DMS53 treated with DMSO at 0.1 percent for 48 hours (cell line): Measurements from ENCODE around the gene TBL1X.

Source experiments
- DNase-seq: peaks from one replicate; lab custom pipeline; 2025; ENCODE audit not compliant: unreplicated experiment; lab: John Stamatoyannopoulos, UW

TBL1X gene

DNA sequence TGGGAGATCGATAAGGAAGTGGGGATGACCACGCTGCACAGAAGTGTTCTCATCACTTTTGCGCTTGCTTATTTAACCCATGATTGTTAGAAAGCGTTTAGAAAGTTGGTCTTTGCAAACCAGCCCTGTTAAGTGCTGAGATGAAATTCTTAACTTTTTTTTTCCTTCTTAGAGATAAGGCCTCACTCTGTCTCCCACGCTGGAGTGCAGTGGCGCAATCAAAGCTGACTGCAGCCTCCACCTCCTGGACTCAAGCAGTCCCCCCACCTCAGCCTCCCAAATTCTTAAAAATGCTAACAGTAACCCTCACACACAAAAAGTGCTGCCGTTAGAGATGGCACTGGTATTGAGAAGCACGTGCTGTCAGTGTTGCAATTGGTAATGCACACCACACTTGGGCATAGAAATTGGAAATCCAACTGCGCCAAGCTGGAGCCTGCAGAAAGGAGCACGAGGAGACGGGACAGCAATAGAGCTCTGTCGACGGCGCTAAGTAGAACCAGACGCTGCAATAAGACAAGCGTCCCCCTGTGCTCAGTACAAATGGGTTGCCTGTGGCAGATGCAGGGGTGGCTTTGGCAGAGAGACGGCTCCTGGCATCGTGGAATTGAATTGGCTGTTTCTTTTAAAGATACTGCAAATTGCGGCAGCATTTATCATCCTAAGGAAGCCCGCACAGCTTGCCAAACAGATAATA is 113.4 kb downstream of the TBL1X start:
- DNase-seq = no peak

DNA sequence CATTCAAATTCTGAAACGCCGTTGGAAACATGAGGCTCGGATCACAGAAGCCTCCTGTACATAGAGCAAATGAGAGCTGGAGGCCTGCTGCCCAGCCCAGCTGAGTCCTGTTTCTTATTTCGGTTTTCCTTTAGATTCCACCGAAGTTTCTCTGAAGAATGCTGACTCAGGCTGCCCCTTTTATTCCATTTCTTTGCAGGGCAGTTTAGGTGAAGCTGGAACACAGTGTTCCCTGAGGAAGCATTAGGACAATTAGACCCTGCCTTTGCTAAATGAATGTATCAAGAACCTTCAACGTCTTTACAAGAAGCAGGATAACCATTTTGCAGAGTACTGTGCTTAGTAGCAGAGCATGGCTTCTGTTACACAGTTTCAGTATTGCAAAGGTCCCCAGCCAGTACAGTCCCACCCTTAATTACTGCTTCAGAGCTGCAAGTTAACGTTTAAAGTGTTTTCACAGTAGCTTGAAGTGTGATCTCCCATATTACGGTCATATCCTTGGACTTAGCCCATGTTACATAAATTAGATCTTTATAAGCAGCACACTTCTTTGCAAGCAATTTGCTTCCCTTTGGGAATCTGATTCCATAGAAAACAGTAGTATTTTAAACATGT is 117.0 kb downstream of the TBL1X start:
- no peak for DNase-seq

DNA sequence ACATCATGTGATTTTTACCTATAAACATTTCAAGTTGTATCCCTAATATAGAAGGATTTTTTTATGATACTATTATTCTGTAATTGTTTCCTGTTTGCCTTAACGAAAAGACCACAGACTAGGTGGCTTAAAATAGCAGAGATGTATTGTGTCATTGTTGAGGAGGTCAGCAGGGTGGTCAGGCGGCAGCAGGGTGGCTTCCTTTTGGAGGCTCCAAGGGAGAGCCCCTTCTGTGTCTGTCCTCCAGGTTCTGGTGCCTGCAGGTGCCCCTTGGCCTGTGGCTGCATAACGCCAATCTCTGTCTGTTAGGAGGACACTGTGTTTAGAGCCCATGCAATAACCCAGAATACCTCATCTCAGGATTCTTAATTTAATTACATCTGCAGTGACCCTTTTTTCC is 118.1 kb downstream of the TBL1X start:
- no peak for DNase-seq

DNA sequence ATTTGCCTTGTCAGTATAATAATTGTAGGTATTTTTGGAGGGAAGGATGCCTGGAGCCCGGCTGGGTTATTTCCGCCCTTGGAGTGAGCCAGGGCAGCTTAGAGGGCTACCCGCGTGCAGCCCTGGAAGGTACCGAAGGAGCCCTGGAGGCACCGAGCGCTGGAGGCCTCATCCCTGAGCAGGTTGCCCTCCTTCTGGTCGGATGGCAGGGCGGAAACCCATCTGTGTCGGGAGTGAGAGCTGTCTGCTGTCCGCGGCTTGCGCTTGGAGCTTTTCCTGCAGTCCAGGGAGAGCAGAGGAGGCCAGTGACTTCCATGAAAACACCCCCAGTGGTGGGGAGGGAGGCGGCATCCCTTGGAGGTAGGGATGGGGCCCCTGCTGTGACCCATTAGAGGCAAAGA is 122.1 kb downstream of the TBL1X start:
- no peak for DNase-seq

DNA sequence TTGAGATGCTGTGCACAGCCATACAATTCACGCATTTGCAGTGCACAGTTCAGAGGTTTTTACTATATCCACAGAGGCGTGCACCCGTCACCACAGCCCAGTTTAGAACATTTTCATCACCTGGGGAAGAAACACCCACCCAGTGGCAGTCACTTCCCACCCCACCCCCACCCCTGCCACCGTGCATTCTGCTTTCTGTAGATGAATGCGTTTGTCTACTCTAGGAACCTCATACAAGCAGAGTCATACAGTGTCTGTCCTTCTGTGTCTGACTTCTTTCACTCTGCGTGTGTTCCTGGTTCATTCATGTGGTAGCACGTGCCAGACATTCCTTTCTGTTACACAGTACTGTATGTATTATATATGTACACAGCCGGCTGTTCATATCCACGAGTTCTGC is 122.8 kb downstream of the TBL1X start:
- no peak for DNase-seq

DNA sequence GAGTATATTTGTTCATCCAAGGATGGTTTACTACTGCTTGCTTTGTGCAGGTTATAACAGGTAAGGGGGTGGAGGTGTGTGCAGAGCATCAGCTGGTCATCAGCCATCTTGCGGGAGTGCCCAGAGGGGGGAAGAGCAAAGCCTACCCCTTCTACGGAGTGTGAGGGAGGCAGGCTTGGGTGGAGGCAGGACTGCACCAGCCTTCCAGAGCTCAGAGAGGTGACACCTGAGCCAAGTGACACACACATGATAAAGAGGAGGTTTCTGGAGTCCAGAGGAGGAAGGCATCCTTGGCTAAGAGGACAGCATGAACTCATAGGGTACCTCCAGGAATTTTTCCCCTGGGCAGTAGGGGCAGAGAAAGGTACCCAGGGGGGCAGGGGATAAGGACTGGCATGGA is 126.6 kb downstream of the TBL1X start:
- DNase-seq = no peak

DNA sequence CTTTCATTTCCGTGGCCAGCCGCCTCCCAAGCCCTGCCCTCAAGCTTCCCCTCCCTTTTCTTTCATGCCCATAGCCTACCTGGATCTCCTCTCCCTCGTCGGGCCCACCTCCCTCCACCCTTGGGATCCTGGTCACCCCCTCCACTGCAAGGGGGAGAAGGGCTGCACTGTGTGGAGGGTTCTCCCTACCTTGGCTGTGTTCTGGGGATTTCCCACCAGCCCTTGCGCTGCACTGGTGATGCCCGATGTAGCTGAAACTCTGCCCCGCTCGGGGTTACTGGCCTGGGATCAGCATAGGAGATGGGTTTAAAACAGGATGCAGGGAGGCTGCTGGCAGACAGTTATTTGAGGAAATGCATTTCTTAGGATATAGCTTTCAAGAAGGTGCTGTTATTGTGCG is 128.9 kb downstream of the TBL1X start:
- no peak for DNase-seq

DNA sequence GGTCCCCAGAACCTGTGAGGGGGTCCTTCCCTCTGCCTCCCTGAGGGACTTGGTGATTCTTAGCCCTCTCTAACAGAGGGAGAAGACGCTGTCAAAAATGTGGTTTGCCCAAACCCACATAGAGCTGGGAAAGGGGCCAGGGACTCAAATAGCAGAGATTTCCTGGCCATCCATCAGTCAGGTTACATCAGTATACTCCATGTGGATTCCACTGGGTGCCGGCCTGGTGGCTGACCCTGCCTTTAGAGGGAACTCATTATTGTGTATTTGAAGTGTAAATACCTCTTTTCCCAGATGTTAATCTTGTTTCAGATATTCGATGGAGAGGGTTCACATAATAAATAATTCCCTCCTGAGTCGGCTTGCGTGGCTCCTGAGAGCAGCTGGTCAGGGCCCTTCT is 130.3 kb downstream of the TBL1X start:
- no peak for DNase-seq

DNA sequence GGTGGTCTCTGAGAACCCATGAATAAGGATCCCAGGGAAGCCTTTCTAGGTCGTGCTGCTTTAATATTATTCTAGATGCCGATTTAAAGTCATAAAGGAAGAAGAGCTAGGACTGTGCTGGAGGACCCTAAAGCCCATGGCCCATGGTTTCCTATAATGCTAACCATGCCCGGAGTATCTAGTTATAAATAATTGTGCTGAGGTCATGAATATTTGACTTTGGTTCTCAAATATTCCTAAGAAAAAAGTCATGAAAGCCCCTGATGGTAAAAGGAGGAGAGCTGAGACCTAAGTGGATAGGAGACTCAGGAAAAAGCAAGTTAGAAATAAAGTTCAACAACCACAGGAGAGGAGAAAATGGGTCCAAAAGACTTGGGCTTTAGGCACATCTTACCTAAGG is 132.0 kb downstream of the TBL1X start:
- no peak for DNase-seq

DNA sequence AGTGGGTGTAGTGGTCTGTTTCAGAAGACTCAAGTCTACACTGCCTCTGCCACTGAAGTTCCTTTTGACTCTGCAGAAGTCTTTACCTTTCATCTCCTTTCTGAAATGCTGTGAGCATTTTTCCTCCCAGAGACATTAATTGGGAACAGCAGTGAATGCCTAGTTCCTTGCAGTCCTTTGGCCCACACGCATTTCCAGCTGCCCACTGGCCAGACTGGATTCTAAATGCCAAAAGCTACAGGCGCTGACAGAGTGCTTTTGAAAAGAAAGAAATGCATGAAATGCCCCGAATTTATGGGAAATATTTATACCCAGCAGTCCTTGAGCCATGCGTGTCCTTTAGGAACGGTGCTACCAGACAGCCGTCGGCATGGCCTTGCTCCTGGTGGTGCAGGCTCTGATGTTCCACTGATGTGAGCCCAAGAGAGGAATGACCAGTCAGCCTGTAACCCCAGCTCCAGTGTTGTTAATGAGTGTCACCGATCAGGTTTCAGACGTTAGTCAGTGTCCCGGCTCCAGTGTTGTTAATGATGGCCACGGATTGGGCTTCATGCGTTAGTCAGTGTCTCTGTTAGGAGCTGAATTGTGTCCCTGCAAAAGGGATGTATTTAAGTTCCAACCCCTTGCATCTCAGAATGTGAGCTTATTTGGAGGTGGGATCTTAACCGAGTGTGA is 132.6 kb downstream of the TBL1X start:
- DNase-seq = no peak

DNA sequence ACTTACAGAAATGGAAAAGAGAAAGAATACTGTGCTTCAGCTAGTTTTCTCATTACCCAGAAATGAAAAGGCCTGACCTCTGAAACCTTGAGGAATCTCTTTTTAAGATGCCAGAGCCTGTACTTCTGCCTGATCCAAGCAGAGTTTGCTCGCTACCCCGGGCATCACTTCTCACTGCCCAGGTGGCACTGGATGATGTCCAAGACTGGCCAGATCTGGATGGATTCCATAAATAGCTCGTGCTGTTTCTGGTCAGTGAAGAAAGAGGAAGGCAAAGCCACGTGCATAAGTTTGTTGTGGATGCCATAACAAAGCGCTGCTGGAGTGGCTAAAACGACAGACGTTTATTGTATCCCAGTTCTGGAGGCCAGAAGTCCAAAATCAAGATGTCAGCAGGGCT is 133.5 kb downstream of the TBL1X start:
- DNase-seq = no peak

DNA sequence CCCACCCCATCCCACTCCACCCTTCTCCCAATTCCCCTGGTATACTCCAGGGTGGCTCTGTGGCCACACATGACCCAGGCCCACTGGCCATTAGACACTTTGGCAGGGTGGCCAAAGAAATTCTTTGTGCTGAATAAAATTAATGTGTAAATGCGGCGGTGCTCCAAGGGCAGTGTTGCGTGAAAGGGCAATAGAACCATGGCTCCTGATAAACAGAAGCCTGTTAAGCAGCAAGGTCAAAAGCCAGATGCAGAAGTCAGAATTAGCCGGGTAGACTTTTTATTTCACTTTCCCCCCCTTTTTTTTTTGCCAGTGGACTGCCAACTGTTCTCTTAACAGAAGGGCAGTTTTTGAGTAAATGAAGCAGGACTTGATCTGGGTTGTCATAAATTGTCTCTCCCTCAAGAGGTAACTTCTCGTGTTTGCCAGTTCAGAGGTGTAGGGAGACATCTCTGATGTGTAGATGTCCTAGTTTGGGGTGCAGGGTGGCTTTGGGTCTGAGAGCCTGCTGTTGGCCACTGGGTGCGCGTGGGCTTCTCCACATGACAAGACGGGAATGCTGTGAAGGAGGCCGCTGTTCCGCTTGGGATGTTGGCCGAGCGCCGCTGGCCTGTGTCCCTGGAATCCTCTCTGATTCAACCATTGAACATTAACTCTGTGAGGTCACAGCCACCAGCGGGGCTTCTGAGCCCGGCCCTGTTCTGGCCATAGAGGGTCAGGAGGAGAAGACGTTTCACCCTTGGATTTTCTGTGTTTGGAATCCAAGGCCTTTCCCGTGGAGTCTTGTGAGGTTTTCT is 139.5 kb downstream of the TBL1X start:
- no peak for DNase-seq

DNA sequence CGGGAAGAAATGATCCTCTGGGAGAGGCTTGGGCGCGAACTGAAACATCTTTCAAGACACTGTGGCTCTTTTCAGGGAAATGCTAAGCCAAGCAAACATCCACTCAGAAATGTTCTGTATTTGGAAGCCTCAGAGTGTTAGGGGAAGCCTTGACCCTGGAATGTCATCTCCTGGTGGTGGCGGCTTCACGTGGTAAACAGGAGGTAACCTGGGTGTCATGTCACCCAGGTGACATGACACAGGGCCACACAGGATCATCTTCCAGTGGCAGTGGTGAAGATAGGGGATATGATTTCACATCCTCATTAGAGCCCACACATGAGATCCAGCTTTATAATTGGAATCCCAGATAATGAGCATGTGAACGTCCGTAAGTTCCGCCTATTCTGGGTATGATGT is 140.0 kb downstream of the TBL1X start:
- no peak for DNase-seq

DNA sequence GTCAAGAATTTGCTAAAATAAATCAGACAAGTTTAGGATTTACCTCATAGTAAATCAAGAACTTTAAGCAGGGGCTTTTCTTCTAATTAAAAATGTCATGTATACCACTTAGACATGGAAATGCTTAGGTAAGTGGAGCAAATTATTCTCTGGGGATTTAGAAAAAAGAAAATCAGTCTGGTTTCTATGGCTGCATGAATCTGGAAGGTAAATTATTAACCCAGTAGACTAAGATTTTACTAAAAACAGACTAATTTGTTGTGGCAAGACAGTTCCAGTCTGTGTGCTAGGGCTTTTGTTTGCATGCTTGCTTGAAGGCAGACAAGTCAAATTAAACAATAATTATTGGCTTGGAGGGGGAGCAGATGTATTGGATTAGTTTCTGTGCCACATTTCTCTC is 140.6 kb downstream of the TBL1X start:
- no peak for DNase-seq

DNA sequence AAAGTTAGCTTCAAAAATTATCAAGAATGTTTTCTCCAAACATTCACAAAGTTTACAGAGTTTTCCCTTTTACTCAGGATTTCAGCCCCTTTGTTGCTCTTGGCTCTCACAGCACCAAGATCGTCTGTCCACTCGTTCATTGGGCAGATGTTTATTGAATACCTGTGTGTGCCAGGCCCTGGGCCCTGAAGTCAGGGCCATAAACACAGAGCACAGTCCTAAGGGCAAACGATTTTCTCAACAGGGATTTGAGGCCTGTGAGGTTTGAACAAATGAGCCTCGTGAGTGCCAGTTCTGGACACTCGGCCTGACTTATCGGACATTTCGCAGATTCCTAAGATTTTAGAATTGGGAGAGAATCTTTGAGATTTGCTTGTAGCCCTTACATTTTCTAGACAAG is 142.1 kb downstream of the TBL1X start:
- DNase-seq = no peak

DNA sequence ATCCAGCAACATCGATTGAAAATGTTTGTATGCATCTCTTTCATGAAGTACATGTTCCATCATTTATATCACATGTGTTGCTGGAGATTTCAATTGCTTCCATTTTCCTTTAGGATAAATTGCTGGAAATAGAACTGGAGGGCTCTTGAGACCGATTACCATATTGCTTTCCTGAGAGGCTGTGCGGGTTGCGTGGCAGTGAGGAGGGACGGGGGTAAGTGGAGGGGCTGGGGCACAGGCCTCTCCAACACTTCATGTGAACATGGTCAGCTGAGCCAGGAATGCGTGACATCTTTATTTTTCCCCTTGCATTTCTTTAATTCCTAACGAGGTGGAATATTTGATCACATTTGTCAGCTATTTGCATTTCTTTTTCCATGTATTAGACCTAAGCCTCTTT is 144.6 kb downstream of the TBL1X start:
- no peak for DNase-seq

DNA sequence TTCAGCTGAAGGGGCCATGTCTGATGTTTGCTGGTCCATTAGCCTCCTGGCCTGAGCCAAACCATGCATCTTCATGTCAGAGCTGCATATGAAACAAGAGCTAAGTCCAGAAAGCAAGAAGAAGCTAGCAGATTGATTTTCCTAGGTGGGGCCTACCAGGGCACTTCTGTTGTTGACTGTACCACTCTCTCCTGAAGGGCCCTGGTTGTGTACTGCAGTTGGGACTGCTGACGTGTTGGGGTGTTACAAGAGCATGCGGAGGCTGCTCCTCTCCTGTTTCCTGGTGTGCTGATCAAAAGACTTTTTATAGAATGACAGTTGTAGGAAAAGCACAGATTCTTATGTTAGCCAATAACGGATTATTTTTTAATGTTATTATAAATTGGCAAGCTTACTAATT is 145.1 kb downstream of the TBL1X start:
- DNase-seq = no peak

DNA sequence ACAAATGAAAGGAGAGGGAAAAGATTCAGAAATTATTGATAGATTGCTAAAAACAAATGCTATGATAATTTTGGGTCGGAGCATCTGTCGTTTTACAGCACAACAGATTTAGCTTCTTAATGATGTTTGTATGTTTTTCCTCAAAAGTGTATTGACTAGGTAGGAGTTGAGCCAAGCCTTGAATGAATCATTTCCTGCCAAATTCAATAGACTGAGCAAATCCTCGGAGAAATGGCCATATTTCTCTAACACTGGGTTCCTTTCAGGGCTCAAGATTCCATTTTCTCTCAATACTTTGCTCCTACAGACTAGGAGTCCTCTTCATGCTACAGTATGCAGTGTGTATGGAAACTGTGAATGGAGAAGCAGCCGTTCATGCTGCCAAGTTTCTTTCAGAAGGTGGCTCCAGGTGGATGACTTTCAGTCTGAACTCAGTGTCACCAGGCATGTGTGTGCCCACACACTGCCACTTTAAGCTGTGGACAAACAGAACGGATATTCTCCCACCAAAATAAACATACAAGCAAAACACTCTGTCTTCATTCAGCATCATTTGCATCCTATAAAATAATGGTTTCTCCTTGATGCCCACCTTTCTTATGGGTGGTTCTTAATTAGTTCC is 146.0 kb downstream of the TBL1X start:
- no peak for DNase-seq

DNA sequence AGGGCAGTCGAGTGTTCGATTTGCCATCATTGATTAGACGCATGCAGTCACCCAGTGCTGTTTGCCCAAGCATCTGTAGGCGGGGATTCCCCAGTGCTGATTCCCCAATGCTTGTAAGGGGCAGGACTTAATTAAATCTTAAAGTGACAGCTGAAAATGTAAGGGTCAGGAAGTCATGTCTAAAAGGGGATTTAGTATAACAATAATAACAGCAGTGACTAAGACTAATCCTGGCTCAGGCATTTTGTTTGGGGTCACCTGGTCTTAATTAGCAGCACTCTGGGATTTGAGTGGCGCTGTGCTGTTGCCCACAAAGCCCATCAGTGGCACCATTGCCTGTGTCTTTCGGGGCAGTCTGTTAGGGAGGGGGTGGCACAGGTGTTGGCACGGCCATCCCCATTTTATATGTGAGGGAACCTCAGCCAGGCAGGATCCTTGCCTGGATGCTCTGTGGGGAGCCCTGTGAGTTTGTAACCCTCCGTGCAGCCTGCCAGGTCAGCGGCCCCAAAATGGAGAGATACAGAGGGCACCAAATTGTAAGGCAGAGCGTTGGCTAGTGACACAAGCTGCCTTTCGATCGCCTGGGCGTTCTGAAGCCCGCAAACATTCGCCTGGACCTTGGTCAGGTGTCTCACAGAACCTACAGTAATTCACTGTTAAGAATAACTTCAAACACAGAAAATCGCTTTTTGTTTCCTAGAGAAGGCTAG is 146.7 kb downstream of the TBL1X start:
- DNase-seq = no peak

DNA sequence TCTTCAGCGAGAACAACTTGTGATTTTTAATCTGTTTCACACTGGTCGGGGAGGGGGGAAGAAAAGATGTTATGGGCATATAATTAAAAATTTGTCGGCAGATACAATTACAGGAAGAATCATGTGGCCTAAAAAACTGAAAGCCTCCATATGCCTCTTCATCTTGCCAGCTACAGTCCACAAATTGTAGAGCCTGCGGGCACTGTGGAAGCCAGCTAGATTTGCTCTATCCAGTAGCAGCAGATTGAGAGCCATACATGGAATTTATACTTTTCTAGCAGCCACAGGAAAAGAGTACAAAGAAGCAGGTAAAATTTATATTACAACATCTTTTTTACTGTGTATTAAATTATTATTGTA is 147.3 kb downstream of the TBL1X start:
- no peak for DNase-seq

DNA sequence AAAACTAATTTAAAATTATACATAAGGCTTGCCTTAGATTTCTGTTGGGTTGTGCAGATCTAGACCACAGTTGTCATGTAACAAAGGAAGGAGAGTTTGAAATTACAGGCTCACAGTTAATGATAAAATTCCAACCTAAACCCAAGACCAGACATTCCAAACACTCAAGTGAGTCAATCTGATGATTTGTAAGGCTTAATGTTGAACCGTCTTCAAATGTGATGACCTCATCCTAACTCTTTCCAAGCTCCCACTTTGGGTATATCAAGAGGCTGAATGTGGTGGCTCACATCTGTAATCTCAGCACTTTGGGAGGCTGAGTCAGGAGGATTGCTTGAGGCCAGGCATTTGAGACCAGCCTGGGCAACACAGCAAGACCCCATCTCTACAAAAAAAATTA is 149.2 kb downstream of the TBL1X start:
- no peak for DNase-seq
